Activated naive CD8-positive, alpha-beta T cell treated with anti-CD3 and anti-CD28 coated beads for 36 hours (primary cell): ENCODE measurements around the gene PPP1R2. TPM values are rescaled to one million over a fixed set of nuclear protein-coding genes. Genes with fewer than 3 reads are reported as not detected.

Source experiments
- DNase-seq: peaks from one replicate; pipeline ENCODE4 v3.0.0; 2021
- H3K27ac Mint-ChIP-seq: one replicate; pipeline ENCODE4 v1.8.0; 2022; ENCODE audit warnings: mild to moderate bottlenecking, moderate library complexity, mixed read lengths
- H3K27me3 Mint-ChIP-seq: one replicate; pipeline ENCODE4 v1.8.0; 2022; ENCODE audit warnings: mild to moderate bottlenecking, mixed read lengths
- H3K36me3 Mint-ChIP-seq: one replicate; pipeline ENCODE4 v1.8.0; 2021; ENCODE audit warnings: mild to moderate bottlenecking, mixed read lengths
- H3K4me1 Mint-ChIP-seq: one replicate; pipeline ENCODE4 v1.8.0; 2021; ENCODE audit warnings: mixed read lengths
- H3K4me3 Mint-ChIP-seq: one replicate; pipeline ENCODE4 v1.8.0; 2022; ENCODE audit warnings: mild to moderate bottlenecking, moderate library complexity, mixed read lengths
- H3K9me3 Mint-ChIP-seq: one replicate; pipeline ENCODE4 v1.8.0; 2022; ENCODE audit warnings: mixed read lengths
- total RNA-seq, 2 experiments: library from RNA; stranded (reverse); gene quantifications; one replicate each; pipeline ENCODE4 v1.2.3, GENCODE V29; 2021

Gene PPP1R2
- total RNA-seq, 2 experiments from 2014 or later: 89.5 to 91.8 TPM

GRCh38 chr3:195553268-195553667 lies 10.1 kb upstream of the PPP1R2 start:
- Mint-ChIP-seq H3K27ac (peak overlapping the region; percentile 20), H3K4me1 (peaks cover 56% of the 10 kb centered on the region), H3K36me3 (no peaks in the 10 kb centered on the region), H3K4me3 (no peak overlapping the region), H3K27me3 (no peaks in the 10 kb centered on the region), H3K9me3 (no peaks in the 10 kb centered on the region)
- no peak for DNase-seq

GRCh38 chr3:195551381-195551978 lies 8.4 kb upstream of the PPP1R2 start:
- Mint-ChIP-seq H3K4me1 (peaks cover 68% of the 10 kb centered on the region), H3K27me3 (no peaks in the 10 kb centered on the region), H3K9me3 (no peaks in the 10 kb centered on the region), H3K27ac (peak overlapping the region; percentile 68), H3K36me3 (no peaks in the 10 kb centered on the region), H3K4me3 (no peak overlapping the region)
- DNase-seq: no peak

- H3K4me1 Mint-ChIP-seq: peaks cover 71% of the 10 kb centered on the region
- peaks cover 3% of the 10 kb centered on the region for H3K36me3 Mint-ChIP-seq
- peak overlapping the region; percentile 62 for H3K4me3 Mint-ChIP-seq
- DNase-seq: peak; percentile 51
- peak overlapping the region; percentile 84 for H3K27ac Mint-ChIP-seq
- H3K9me3 Mint-ChIP-seq: no peaks in the 10 kb centered on the region
- H3K27me3 Mint-ChIP-seq: no peaks in the 10 kb centered on the region
These were observed 7.6 kb upstream of the PPP1R2 start for GRCh38 chr3:195550723-195551122.

- Mint-ChIP-seq H3K36me3 (peaks cover 3% of the 10 kb centered on the region), H3K4me1 (peaks cover 74% of the 10 kb centered on the region), H3K27ac (peak overlapping the region; percentile 84), H3K4me3 (peak overlapping the region; percentile 59), H3K9me3 (no peaks in the 10 kb centered on the region), H3K27me3 (no peaks in the 10 kb centered on the region)
- peak; percentile 73 for DNase-seq
These were observed 6.9 kb upstream of the PPP1R2 start for GRCh38 chr3:195549931-195550519.

GRCh38 chr3:195548987-195549386 lies 5.9 kb upstream of the PPP1R2 start:
- peak overlapping the region; percentile 13 for H3K27ac Mint-ChIP-seq
- no peak overlapping the region for H3K4me3 Mint-ChIP-seq
- H3K9me3 Mint-ChIP-seq: no peaks in the 10 kb centered on the region
- no peaks in the 10 kb centered on the region for H3K27me3 Mint-ChIP-seq
- H3K4me1 Mint-ChIP-seq: peaks cover 80% of the 10 kb centered on the region
- peaks cover 3% of the 10 kb centered on the region for H3K36me3 Mint-ChIP-seq
- DNase-seq: no peak

GRCh38 chr3:195548501-195548900 lies 5.4 kb upstream of the PPP1R2 start:
- H3K27ac Mint-ChIP-seq: peak overlapping the region; percentile 13
- DNase-seq: no peak
- no peak overlapping the region for H3K4me3 Mint-ChIP-seq

GRCh38 chr3:195548006-195548405 lies 4.9 kb upstream of the PPP1R2 start:
- H3K27me3 Mint-ChIP-seq: no peaks in the 10 kb centered on the region
- H3K4me3 Mint-ChIP-seq: no peak overlapping the region
- H3K9me3 Mint-ChIP-seq: no peaks in the 10 kb centered on the region
- DNase-seq: no peak
- H3K36me3 Mint-ChIP-seq: peaks cover 3% of the 10 kb centered on the region
- peak overlapping the region; percentile 1 for H3K27ac Mint-ChIP-seq
- peaks cover 79% of the 10 kb centered on the region for H3K4me1 Mint-ChIP-seq

More at GRCh38 chr3:195548501-195548900, 5.4 kb upstream of the PPP1R2 start:
- Mint-ChIP-seq H3K9me3 (no peaks in the 10 kb centered on the region), H3K36me3 (peaks cover 3% of the 10 kb centered on the region), H3K27me3 (no peaks in the 10 kb centered on the region), H3K4me1 (peaks cover 83% of the 10 kb centered on the region)

- Mint-ChIP-seq H3K4me3 (peak overlapping the region; percentile 53), H3K36me3 (peaks cover 9% of the 10 kb centered on the region), H3K9me3 (no peaks in the 10 kb centered on the region), H3K27me3 (no peaks in the 10 kb centered on the region), H3K27ac (peak overlapping the region; percentile 88), H3K4me1 (peaks cover 66% of the 10 kb centered on the region)
- DNase-seq: peak; percentile 36
These were observed 3.0 kb upstream of the PPP1R2 start for GRCh38 chr3:195546130-195546560.

GRCh38 chr3:195544634-195545033 lies 1.5 kb upstream of the PPP1R2 start:
- H3K27ac Mint-ChIP-seq: peak overlapping the region; percentile 87
- no peaks in the 10 kb centered on the region for H3K9me3 Mint-ChIP-seq
- H3K4me1 Mint-ChIP-seq: peaks cover 66% of the 10 kb centered on the region
- H3K4me3 Mint-ChIP-seq: peak overlapping the region; percentile 95
- H3K27me3 Mint-ChIP-seq: no peaks in the 10 kb centered on the region
- no peak for DNase-seq
- peaks cover 20% of the 10 kb centered on the region for H3K36me3 Mint-ChIP-seq

GRCh38 chr3:195544230-195544536 lies 1.1 kb upstream of the PPP1R2 start:
- H3K36me3 Mint-ChIP-seq: peaks cover 25% of the 10 kb centered on the region
- DNase-seq: no peak
- H3K27me3 Mint-ChIP-seq: no peaks in the 10 kb centered on the region
- H3K4me3 Mint-ChIP-seq: peak overlapping the region; percentile 95
- H3K27ac Mint-ChIP-seq: peak overlapping the region; percentile 87
- no peaks in the 10 kb centered on the region for H3K9me3 Mint-ChIP-seq
- H3K4me1 Mint-ChIP-seq: peaks cover 70% of the 10 kb centered on the region

- H3K4me1 Mint-ChIP-seq: peaks cover 71% of the 10 kb centered on the region
- H3K27me3 Mint-ChIP-seq: no peaks in the 10 kb centered on the region
- DNase-seq: peak; percentile 42
- H3K27ac Mint-ChIP-seq: peak overlapping the region; percentile 87
- peaks cover 28% of the 10 kb centered on the region for H3K36me3 Mint-ChIP-seq
- peak overlapping the region; percentile 95 for H3K4me3 Mint-ChIP-seq
- H3K9me3 Mint-ChIP-seq: no peaks in the 10 kb centered on the region
These were observed 540 bp upstream of the PPP1R2 start for GRCh38 chr3:195543500-195544229.

- H3K9me3 Mint-ChIP-seq: no peaks in the 10 kb centered on the region
- peak overlapping the region; percentile 88 for H3K27ac Mint-ChIP-seq
- H3K36me3 Mint-ChIP-seq: peaks cover 33% of the 10 kb centered on the region
- no peak for DNase-seq
- H3K4me1 Mint-ChIP-seq: peaks cover 68% of the 10 kb centered on the region
- H3K27me3 Mint-ChIP-seq: no peaks in the 10 kb centered on the region
- peak overlapping the region; percentile 95 for H3K4me3 Mint-ChIP-seq
These were observed 818 bp downstream of the PPP1R2 start for GRCh38 chr3:195542316-195542697.

- peaks cover under 1% of the 10 kb centered on the region for H3K9me3 Mint-ChIP-seq
- peak overlapping the region; percentile 88 for H3K27ac Mint-ChIP-seq
- H3K4me1 Mint-ChIP-seq: peaks cover 63% of the 10 kb centered on the region
- no peaks in the 10 kb centered on the region for H3K27me3 Mint-ChIP-seq
- peak overlapping the region; percentile 95 for H3K4me3 Mint-ChIP-seq
- DNase-seq: no peak
- peaks cover 34% of the 10 kb centered on the region for H3K36me3 Mint-ChIP-seq
These were observed 2.6 kb downstream of the PPP1R2 start for GRCh38 chr3:195540511-195540910.

GRCh38 chr3:195540027-195540426 lies 3.1 kb downstream of the PPP1R2 start:
- Mint-ChIP-seq H3K36me3 (peaks cover 38% of the 10 kb centered on the region), H3K4me3 (peak overlapping the region; percentile 95), H3K9me3 (peaks cover 4% of the 10 kb centered on the region), H3K4me1 (peaks cover 63% of the 10 kb centered on the region), H3K27me3 (no peaks in the 10 kb centered on the region), H3K27ac (peak overlapping the region; percentile 88)
- no peak for DNase-seq

- Mint-ChIP-seq H3K4me1 (peaks cover 63% of the 10 kb centered on the region), H3K36me3 (peaks cover 44% of the 10 kb centered on the region), H3K27ac (peak overlapping the region; percentile 88), H3K27me3 (no peaks in the 10 kb centered on the region), H3K9me3 (peaks cover 7% of the 10 kb centered on the region), H3K4me3 (peak overlapping the region; percentile 95)
- DNase-seq: no peak
These were observed 3.6 kb downstream of the PPP1R2 start for GRCh38 chr3:195539479-195539878.
